ENCODE data around the gene ATP5MC2. TPM values are rescaled to one million over a fixed set of nuclear protein-coding genes. Genes with fewer than 3 reads are reported as not detected.
"Not testable (repeated sequence)": the region's sequence is repeated elsewhere in the genome, so short reads cannot be mapped to it uniquely, and the experiment has no call there.

ATP5MC2 gene
- total RNA-seq, 2 donors from 2014 or later = 481 to 659 TPM

- no peak for DNase-seq (ENCODE audit: low spot score)
- H3K4me3 ChIP-seq = no peak overlapping the region
- no peaks in the 10 kb centered on the region for H3K27me3 ChIP-seq
- no peaks in the 10 kb centered on the region for H3K9me3 ChIP-seq
- no peak for TF ChIP-seq CTCF (IDR thresholded peaks at IDR 0.05)
- no peak overlapping the region for H3K27ac ChIP-seq
- H3K4me1 ChIP-seq = no peaks in the 10 kb centered on the region
- no peaks in the 10 kb centered on the region for H3K36me3 ChIP-seq
Measured at GRCh38 chr12:53644133-53644532, 31.8 kb downstream of the ATP5MC2 start.

- no peak for TF ChIP-seq CTCF (IDR thresholded peaks at IDR 0.05)
- no peak overlapping the region for H3K4me3 ChIP-seq
- no peak for DNase-seq (ENCODE audit: low spot score)
- H3K27ac ChIP-seq = no peak overlapping the region
- no peaks in the 10 kb centered on the region for H3K27me3 ChIP-seq
- H3K9me3 ChIP-seq = no peaks in the 10 kb centered on the region
- H3K4me1 ChIP-seq = no peaks in the 10 kb centered on the region
- H3K36me3 ChIP-seq = no peaks in the 10 kb centered on the region
Measured at GRCh38 chr12:53643232-53643979, 32.5 kb downstream of the ATP5MC2 start.

GRCh38 chr12:53638057-53638456 is 37.8 kb downstream of the ATP5MC2 start:
- H3K4me1 ChIP-seq = no peaks in the 10 kb centered on the region
- no peak overlapping the region for H3K27ac ChIP-seq
- no peaks in the 10 kb centered on the region for H3K36me3 ChIP-seq
- no peak for TF ChIP-seq CTCF (IDR thresholded peaks at IDR 0.05)
- H3K9me3 ChIP-seq = no peaks in the 10 kb centered on the region
- H3K4me3 ChIP-seq = no peak overlapping the region
- no peaks in the 10 kb centered on the region for H3K27me3 ChIP-seq
- DNase-seq (ENCODE audit: low spot score) = no peak

GRCh38 chr12:53636641-53637040 is 39.2 kb downstream of the ATP5MC2 start:
- TF ChIP-seq CTCF (IDR thresholded peaks at IDR 0.05) = no peak
- no peak for DNase-seq (ENCODE audit: low spot score)
- Histone ChIP-seq H3K9me3 (no peaks in the 10 kb centered on the region), H3K27ac (no peak overlapping the region), H3K4me1 (no peaks in the 10 kb centered on the region), H3K4me3 (no peak overlapping the region), H3K36me3 (no peaks in the 10 kb centered on the region), H3K27me3 (no peaks in the 10 kb centered on the region)

GRCh38 chr12:53635708-53636107 is 40.2 kb downstream of the ATP5MC2 start:
- not testable (repeated sequence) for H3K4me1 ChIP-seq; H3K9me3 ChIP-seq; DNase-seq (ENCODE audit: low spot score); H3K27ac ChIP-seq; H3K27me3 ChIP-seq; H3K4me3 ChIP-seq; H3K36me3 ChIP-seq

GRCh38 chr12:53631721-53632120 is 44.2 kb downstream of the ATP5MC2 start:
- TF ChIP-seq CTCF (IDR thresholded peaks at IDR 0.05) = no peak
- no peak for DNase-seq (ENCODE audit: low spot score)
- H3K36me3 ChIP-seq = no peaks in the 10 kb centered on the region
- peaks cover 0 to 3% of the 10 kb centered on the region in 2 donors for H3K4me1 ChIP-seq
- H3K4me3 ChIP-seq = no peak overlapping the region
- H3K27me3 ChIP-seq = no peaks in the 10 kb centered on the region
- H3K27ac ChIP-seq = no peak overlapping the region
- H3K9me3 ChIP-seq = no peaks in the 10 kb centered on the region

Data from right atrium auricular region (tissue), 2 donors.